GM21717 (cell line): ENCODE measurements around the gene ST3GAL5.
"Not testable (repeated sequence)": the region's sequence is repeated elsewhere in the genome, so short reads cannot be mapped to it uniquely, and the experiment has no call there.

Experiments used
- ATAC-seq: cut with Tn5 transposase; IDR thresholded peaks from one replicate; pipeline ENCODE4 v1.9.1; 2021; ENCODE audit warnings: mild to moderate bottlenecking, moderate library complexity; ENCODE audit not compliant: unreplicated experiment

Gene ST3GAL5

DNA sequence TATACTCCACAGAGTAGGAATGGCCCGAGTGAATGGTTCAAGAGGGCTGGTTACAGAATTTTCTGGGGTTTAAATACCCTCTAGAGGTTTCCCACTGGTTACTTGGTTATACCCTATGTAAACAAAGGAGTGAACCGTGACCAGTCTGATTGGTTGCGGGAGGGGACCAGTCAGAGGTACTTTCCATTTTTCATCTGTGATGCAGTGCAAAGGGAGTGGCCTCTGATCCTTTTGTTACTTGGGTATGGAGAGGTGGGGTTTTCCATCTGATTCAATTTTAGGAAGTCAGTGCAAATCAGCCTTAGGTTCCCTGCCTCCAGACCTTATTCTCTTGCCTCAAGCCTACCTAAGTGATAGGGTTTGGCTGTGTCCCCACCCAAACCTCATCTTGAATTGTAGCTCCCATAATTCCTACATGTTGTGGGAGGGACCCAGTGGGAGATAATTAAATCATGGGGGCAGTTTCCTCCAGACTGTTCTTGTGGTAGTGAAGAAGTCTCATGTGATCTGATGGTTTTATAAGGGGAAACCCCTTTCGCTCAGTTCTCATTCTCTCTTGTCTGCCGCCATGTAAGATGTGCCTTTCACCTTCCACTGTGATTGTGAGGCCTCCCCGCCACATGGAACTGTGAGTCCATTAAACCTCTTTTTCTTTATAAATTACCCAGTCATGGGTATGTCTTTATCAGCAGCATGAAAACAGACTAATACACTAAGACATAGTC, 5.9 kb upstream of the ST3GAL5 start:
- ATAC-seq, result not testable (repeated sequence)

DNA sequence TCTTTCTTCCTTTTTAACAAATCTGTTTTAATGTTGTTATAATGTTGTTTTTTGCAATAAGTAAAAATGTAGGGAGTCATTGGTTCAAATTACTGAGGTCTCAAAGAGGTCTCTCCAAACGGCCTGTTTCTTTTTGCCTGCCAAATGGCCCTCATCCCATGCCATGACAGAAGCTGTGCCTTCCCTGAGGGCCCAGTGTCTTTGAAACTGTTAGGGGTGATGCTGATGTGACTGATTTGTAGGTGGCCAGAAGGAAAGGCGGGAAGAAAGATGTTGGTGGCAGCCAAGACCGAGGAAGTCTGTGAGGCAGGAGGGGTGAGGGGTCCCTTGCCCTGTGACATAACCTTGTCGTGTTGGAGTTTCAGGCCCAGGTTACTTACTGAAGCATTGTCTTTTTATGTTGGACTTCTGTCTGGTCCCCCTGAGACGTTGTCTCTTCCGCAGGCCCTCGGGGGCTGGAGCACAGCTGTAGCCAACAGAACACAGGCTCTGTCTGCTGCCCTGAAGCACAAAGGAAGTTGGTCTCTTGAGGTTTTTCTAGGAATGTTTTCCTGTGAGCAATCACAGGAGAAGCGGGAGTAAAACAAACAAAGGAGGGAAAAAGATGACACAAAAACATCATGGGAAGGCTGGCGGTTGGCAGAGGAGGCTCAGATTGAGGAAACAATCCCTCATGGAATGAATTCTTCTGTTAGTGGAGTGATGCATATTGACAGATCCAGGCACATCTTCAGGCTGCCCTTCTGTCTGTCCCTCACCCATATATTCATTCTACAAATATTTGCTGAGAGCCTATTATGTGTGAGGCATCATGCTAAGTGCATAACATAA, 4.9 kb upstream of the ST3GAL5 start:
- no peak for ATAC-seq

DNA sequence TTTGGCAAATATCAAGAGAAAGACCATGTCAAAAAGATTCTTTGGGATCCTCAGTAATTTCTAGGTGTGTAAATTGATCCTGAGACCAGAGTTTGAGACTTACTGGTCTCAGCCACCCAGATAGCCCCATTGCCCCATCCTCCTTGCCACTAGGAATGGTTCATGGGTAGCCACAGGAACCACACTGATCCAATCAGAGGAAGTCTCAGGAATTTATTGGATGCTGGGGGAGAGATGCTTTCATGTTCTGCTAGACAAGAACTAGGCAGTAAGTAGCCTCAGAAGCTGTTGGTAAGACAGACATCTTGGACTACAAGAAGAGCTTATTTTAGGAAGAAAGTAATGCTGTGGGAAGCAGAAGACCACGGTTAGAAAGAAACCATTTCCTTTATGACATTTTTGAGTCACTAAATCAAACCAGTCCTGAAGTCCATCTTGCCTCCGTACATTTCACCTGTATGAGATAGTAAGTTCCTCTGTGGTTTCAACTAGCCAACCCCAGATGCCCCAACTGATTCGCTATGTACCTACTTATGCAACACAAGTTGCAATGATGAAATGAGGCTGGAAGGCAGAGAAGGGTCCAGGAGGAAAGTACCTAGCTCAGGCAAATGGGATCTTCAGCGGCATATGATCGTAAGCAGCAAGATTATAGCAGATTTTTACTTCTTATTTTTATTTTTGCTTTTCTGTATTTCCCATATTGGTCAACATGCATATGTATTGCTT, 3.6 kb upstream of the ST3GAL5 start:
- no peak for ATAC-seq

DNA sequence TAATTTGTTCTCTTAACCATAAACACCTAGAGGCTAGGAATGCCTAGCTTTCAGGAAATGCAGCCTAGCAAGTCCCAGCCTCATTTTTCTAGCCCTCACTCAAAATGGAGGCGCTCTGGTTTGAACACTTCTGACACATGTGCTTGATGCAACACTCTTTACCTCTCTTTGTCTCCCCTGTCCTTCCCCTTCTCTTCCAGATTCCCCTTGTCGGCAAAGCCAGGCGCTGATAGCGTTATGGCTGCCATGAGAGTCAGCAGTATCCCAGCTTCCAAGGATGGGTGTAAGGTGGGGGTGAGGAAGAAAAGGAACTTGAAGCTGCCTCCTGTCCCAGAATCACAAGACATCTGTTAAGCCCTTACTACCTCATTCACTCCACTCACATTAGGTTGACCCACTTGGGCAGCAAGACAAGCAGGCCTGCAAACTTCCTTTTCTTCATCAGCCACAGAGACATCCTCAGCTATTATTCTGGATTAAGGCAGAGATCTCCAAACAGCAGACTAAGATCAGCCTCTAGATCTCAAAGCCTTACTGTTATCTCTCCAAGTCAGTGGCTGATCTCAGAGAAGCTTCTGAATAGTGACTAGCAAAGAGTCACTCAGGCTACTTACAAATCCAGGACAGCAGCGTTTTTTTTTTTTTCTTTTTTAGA, 1.9 kb upstream of the ST3GAL5 start:
- ATAC-seq, result no peak

DNA sequence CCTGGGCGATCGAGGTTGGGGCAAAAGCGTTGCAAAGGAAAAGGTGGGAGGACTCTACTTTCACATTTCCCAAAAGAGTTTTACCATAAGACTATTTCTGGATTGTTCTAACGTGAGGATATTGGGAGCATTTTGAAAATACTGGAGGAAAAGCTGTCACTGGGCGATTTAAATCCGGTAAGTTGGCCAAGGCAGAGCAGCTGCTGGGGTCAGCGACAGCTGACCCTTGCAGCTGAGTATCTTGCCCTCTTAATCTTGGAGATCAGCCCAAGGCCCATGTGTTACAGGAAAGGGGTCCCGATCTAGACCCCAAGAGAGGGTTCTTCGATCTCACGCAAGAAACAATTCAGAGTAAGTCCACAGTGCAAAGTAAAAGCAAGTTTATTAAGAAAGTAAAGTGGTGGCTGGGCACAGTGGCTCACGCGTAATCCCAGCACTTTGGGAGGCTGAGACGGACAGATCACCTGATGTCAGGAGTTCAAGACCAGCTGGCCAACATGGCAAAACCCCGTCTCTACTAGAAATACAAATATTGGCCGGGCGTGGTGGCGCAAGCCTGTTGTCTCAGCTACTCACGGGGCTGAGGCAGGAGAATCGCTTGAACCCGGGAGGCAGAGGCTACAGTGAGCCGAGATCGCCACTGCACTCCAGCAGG, 964 bp upstream of the ST3GAL5 start:
- no peak for ATAC-seq

DNA sequence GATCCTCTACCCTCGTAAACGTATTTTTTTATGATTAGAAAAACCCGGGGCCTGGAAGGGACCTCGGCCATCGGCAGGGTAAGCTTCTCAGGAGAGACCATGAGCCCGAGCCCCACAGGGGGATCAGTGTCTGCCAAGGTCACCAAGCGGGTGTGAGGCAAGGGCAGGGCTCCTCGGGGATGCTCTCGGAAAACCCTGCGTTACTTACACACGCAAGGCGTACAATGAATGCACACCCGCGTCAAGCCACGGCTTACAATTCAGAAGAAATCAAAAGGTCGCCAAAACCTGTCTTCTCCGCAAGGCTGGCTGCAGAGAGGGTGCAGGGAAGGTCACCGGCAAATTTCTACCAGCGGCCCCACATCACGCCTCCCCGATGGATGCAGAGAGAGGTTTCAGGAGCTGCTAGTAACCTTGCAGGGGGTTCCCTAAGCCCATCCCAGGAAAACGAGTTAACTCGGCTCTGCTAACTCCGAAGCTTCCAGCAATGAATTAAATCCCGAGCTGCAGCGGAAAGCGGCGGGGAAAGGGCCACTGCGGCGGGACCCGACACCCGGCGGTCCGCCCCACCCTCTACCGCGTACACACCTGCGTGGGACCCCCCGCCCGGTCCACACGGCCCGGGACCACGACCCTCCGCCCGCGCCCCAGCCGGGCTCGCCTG, 638 bp downstream of the ST3GAL5 start:
- no peak for ATAC-seq

DNA sequence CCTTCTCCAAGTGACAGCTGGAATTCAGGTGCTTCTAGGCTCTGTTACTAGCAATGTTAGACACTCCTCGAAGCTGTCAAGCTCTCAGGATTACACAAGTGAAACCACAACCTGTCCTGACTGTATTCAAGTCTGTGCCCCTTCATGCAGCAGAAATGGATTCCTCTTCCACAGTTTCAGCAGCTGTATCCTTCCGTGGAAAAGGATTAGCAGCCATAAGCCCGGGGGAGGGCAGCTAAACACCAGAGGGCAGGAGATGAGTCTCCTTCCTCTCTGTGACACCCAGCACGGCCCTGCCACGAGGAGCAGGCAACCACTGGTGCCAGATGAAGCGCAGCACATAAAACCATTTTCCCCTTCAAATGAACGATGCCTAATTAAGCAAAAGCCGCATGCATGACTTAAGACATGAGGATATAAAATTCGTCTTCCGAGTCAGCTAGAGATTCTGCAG, 1.2 kb downstream of the ST3GAL5 start:
- ATAC-seq, result no peak

DNA sequence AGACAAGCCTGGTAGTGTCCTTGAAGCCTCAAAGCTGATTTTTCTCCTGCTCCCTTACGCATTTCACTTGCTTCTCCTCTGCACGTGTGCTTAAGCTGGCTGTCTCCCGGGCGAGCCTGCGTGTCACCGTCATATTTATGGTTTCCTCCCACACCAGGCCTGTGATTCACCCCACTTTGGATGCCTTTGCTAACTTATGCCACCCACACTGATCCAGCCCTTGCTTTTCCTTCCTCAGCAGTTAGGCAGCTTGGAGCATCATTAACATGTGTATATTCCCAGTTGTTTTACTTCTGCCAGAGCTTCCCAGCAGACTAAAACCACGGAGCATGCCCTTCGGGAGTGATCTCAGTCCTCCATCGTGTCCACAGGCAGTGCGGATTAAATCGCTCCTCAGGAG, 2.2 kb downstream of the ST3GAL5 start:
- no peak for ATAC-seq

DNA sequence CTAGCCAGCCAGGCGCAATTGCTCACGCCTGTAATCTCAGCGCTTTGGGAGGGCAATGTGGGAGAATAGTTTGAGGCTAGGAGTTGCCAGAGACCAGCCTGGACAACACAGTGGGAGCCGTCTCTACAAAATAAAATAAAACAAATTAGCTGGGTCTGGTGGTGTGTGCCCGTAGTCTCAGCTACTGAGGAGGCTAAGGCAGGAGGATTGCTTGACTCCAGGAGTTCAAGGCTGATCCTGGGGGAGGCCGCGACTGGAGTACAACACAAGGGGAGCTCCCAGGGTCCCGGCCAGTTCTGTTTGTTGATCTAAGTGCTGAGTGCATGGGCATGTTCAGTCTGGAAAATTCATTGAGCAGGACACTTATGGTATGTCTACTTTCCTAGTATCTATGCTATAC, 2.6 kb downstream of the ST3GAL5 start:
- ATAC-seq, result no peak

DNA sequence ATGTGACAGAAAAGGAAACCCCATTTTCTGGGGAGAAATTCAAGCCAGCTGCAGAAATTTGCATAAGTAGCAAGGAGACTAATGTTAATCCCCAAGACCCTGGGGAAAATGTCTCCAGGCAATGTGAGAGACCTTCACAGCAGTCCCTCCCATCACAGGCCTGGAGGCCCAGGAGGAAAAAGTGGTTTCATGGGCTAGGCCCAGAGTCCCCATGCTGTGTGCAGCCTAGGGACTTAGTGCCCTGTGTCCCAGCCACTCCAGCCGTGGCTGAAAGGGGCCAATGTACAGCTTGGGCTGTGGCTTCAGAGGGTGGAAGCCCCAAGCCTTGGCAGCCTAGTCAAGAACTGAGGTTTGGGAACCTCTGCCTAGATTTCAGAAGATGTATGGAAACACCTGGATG, 7.0 kb downstream of the ST3GAL5 start:
- not testable (repeated sequence) for ATAC-seq

DNA sequence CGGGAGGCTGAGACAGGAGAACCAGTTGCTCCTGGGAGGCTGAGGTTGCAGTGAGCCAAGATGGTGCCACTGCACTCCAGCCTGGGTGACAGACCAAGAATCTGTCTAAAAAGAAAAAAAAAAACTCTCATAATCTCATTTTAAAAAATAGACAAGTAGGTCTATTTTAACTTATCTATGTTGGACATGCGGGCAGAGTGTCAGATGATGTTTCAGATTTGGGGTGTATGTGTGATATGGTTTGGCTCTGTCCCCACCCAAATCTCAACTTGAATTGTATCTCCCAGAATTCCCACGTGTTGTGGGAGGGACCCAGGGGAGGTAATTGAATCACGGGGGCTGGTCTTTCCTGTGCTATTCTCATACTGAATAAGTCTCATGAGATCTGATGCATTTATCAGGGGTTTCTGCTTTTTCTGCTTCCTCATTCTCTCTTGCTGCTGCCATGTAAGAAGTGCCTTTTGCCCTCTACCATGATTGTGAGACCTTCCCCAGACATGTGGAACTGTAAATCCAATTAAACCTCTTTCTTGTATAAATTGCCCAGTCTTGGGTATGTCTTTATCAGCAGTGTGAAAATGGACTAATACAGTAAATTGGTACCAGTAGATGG, 8.0 kb downstream of the ST3GAL5 start:
- ATAC-seq, result not testable (repeated sequence)

DNA sequence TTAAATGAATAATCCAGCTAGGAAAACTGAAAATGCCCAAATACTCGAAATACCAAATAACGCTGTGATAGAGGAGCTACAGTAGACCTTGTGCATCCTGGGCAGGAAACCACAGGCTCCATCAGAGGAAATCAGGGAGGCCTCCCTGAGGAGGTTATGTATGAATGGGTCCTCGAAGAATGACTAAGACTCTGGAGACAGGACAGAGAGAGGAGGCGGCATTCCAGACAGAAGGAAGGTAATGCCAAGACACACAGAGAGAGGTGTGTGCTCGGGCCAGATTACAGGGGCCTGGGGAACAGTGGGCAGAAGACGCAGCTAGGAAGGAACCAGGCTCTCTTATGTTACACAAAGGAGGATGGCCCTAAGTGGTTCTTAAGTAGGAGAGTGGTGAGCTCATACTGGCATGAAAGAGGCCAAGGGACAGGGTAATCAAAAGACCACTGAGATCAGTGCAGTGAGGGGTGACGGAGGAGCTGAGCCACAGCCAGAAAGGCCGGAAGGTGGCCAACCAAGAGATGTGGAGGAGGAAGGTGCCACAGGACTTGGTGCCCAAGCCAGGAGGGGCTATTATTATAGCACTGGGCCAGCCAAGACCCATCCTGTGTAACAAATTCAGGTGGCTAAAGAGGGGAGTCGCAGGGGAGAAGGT, 9.9 kb downstream of the ST3GAL5 start:
- ATAC-seq, result no peak

DNA sequence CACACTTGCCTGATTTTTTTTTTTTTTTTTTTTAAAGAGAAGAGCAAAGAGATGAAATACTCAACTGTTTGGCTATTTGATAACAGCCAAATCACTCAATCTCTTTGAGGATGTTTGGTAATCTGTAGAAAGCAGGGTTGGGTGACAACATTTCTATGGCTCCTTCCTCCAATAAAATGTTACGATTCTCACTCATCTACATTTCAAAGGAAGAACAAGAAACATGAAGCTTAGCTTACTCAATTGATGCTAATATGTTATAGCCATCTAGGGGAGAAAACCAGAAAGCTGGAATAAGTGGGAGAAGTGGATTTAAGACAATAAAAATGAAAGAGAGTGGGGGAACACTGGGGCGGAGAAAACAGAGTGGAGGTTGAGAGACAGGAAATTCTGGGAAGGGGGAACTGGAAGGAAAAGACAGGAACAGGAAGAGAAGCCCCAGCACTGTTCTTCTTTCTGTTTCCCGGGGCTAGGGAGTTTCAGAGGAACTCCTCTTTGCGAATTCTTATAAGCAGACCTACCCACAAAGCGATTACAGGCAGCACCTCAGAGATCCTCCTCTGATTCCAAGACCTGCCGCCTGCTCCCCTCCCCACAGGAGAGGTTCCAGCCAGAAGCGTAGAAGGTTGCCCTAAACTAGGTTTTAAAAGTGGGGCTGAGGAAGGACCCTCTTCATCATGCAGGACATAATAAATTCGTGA, 13.3 kb downstream of the ST3GAL5 start:
- no peak for ATAC-seq

DNA sequence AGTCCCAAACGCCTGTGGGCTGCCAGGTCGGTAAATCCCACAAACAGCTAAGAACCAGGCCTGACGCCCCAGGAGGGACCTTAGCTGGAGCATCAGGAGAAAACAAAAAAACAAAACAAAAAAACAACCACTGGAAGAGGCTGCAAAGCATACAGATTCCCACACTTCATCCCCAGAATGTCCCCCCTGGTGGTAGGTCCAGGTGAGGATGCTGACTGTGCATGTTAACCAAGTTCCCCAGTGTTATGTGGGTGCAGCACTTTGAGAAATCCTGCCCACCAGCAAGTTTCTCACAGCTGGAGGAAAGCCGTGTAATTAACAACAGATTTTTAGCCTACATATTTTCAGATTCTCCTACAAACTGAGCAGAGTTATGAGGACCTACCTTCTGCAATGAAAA, 15.1 kb downstream of the ST3GAL5 start:
- no peak for ATAC-seq

DNA sequence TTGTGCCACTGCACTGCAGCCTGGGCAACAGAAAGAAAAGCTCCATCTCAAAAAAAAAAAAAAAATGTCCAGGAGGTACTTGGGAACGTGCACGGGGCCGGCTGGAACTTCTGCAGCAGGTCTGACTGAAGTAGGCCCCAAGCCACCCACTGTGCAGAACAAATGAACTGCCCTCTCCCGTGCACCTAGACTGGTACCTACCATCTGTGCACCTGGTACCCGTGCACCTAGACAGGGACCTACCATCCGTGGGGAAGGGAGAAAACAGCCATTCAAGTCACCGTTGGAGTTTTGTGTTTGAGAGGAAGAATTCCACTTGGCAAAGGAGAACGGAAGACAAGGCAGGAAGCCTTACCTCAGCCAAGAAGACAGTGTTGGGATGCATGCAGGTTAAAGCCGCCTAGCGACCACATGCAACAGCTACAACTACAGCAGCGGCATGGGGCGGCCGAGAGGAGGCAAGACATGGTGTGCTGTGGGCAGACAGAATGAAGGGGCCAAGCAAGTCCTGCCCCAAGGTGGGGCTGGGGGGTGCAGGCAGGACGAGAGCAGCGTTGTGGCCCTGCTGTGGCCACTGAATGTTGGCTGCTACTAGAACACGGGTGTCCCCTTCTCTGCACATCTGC, 16.1 kb downstream of the ST3GAL5 start:
- no peak for ATAC-seq

DNA sequence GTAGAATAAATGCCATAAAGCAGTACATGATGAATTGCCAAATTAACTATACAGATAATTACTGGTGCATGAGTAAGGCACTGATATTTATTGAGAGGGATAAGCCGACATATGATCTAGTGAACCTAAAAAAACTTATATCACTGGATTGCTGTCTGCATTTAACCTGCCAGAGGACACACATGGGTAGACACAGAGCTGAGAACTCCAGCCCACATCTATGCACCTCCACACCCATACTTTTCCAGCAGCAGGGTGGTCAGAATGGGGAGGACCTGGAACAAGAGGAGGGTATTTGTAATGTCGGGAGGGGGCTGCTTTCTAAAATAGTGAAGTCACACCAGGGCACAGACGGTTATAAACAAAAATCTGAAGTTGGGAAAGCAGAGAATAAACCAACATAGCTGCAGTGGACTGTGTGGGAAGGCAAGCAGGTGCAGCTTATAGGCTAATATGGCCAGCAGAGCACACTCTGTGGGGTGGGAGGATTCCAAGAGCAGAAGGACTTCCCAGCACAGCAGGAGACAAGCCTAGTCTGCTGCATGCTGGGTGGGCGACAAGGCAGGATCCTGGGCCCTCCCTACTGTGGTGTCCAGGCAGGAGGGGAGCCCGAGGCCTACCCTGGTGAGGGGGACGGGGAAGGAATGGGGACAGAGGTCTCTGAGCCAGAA, 17.2 kb downstream of the ST3GAL5 start:
- no peak for ATAC-seq

DNA sequence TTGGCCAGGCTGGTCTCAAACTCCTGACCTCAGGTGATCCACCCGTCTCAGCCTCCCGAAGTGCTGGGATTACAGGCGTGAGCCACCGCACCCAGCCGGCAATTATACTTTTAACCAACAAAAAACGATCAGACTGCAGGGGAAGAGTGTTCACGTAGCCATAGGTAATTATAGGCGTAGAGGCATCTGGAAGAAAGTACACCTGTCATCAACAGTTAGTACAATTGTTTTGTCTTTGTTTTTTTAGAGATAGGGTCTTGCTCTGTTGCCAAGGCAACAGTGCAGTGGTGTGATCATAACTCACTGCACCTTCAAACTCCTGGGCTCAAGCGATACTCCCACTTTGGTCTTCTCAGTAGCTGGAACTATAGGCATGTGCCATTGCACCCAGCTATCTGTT, 20.0 kb downstream of the ST3GAL5 start:
- no peak for ATAC-seq
